SK-N-SH (cell line): ENCODE measurements around the gene PROSER2. TPM values are rescaled to one million over a fixed set of nuclear protein-coding genes. Genes with fewer than 3 reads are reported as not detected.

ENCODE experiments used
- CTCF ChIA-PET: fragments of 300-600, 350-600 bp; formaldehyde crosslinking; extraction: SDS; loops from one replicate; lab custom pipeline; 2021; lab: Yijun Ruan, JAX
- POLR2A ChIA-PET: fragments of 350-600 bp; sonication (Branson Sonifier 250); formaldehyde crosslinking; extraction: SDS; loops from one replicate; lab custom pipeline; 2020; ENCODE audit warnings: antibody characterized with exemption, inconsistent platforms; lab: Yijun Ruan, JAX
- DNase-seq: peaks from one replicate; pipeline ENCODE4 v3.0.0; 2012
- H2AFZ ChIP-seq: fragments of 200-600 bp; sonication (generic); 2 replicates; pipeline ENCODE4 v1.8.1; 2016; ENCODE audit warnings: antibody characterized with exemption, mild to moderate bottlenecking, low read depth
- H3F3A ChIP-seq: fragments of 200-600 bp; sonication (generic); replicated peaks from 2 replicates; pipeline ENCODE3; 2016; ENCODE audit warnings: antibody characterized with exemption, mild to moderate bottlenecking; ENCODE audit not compliant: insufficient read depth
- H3K27ac ChIP-seq, 2 experiments: fragments of 200-500 bp in 1 of 2; fragments of 200-600 bp in 1 of 2; sonication (Bioruptor generic) in 1 of 2; sonication (generic), shearing (Covaris generic) in 1 of 2; 2 replicates each; pipeline versions ENCODE4 v1.5.1 to v1.6.1; 2014 to 2016; ENCODE audit warnings: low read depth in 2 of 2, inconsistent platforms in 1 of 2, low read length in 1 of 2, mild to moderate bottlenecking in 1 of 2, mixed read lengths in 1 of 2
- H3K27me3 ChIP-seq: fragments of 200-600 bp; sonication (generic), shearing (Covaris generic); 2 replicates; pipeline ENCODE4 v1.6.1; 2016; ENCODE audit warnings: mixed run types; ENCODE audit not compliant: insufficient read depth
- H3K36me3 ChIP-seq, 2 experiments: fragments of 200-500 bp in 1 of 2; fragments of 200-600 bp in 1 of 2; sonication (Bioruptor generic) in 1 of 2; sonication (generic) in 1 of 2; replicated peaks in 1 of 2; 2 replicates each; pipeline versions ENCODE3 to v1.5.1; 2014 to 2016; ENCODE audit warnings: low read length in 1 of 2, mild to moderate bottlenecking in 1 of 2; ENCODE audit not compliant: insufficient read depth in 2 of 2, control insufficient read depth in 1 of 2
- H3K4me1 ChIP-seq, 2 experiments: fragments of 200-500 bp in 1 of 2; fragments of 200-600 bp in 1 of 2; sonication (Bioruptor generic) in 1 of 2; sonication (generic), shearing (Covaris generic) in 1 of 2; 2 replicates each; pipeline versions ENCODE4 v1.5.1 to v1.6.1; 2014 to 2016; ENCODE audit warnings: low read depth in 1 of 2, low read length in 1 of 2, mixed run types in 1 of 2; ENCODE audit not compliant: insufficient read depth in 2 of 2, control insufficient read depth in 1 of 2
- H3K4me2 ChIP-seq: fragments of 200-600 bp; sonication (generic), shearing (Covaris generic); 2 replicates; pipeline ENCODE4 v1.6.1; 2017; ENCODE audit warnings: mixed run types
- H3K4me3 ChIP-seq, 2 experiments: fragments of 200-500 bp in 1 of 2; fragments of 200-600 bp in 1 of 2; sonication (Bioruptor generic) in 1 of 2; sonication (generic), shearing (Covaris generic) in 1 of 2; 2 replicates each; pipeline versions ENCODE4 v1.5.1 to v1.8.1; 2014 to 2016; ENCODE audit warnings: low read depth in 2 of 2, inconsistent platforms in 1 of 2, low read length in 1 of 2, mild to moderate bottlenecking in 1 of 2, mixed read lengths in 1 of 2, moderate library complexity in 1 of 2
- H3K79me2 ChIP-seq: fragments of 200-600 bp; sonication (generic); 2 replicates; pipeline ENCODE4 v1.8.1; 2017; ENCODE audit warnings: mild to moderate bottlenecking; ENCODE audit not compliant: insufficient read depth
- H3K9ac ChIP-seq: fragments of 200-600 bp; sonication (generic); 2 replicates; pipeline ENCODE4 v1.6.1; 2017; ENCODE audit warnings: mixed run types
- H3K9me2 ChIP-seq: fragments of 200-600 bp; sonication (generic); 2 replicates; pipeline ENCODE4 v1.6.1; 2017; ENCODE audit warnings: mixed run types
- H3K9me3 ChIP-seq: fragments of 200-600 bp; sonication (generic); 2 replicates; pipeline ENCODE4 v1.6.1; 2017; ENCODE audit warnings: mixed run types, mild to moderate bottlenecking, moderate library complexity
- H4K20me1 ChIP-seq: fragments of 200-600 bp; sonication (generic); 2 replicates; pipeline ENCODE4 v1.6.1; 2017; ENCODE audit warnings: mild to moderate bottlenecking, mixed run types; ENCODE audit not compliant: insufficient read depth
- FOXJ3 ChIP-seq: sonication (generic); formaldehyde crosslinking; IDR thresholded peaks from 2 replicates; pipeline ENCODE4 v1.5.1; 2020; ENCODE audit warnings: mild to moderate bottlenecking, missing genetic modification reagents
- SIN3A ChIP-seq: IDR thresholded peaks from 2 replicates; pipeline ENCODE4 v1.6.1; 2012; ENCODE audit warnings: low read depth, mild to moderate bottlenecking, low read length, moderate library complexity, borderline replicate concordance
- TAF1 ChIP-seq: IDR thresholded peaks from 2 replicates; pipeline ENCODE4 v1.6.1; 2012; ENCODE audit warnings: low read depth, mild to moderate bottlenecking, low read length, moderate library complexity, borderline replicate concordance
- TCF12 ChIP-seq: IDR thresholded peaks from 2 replicates; pipeline ENCODE4 v1.4.0; 2012
- WGBS: methylation state at CpG from one replicate; pipeline ENCODE4 v1.1.6; 2017; ENCODE audit warnings: low lambda C conversion rate; 5-methylcytosine and 5-hydroxymethylcytosine counted together
- polyA plus RNA-seq, 3 experiments: library from polyadenylated mRNA; depleted of rRNA; stranded (reverse); fragments of >200 nt; gene quantifications; 2 replicates each; pipeline ENCODE4 v1.2.3, GENCODE V29; 2012
- TF ChIP-seq, protein P1 (sequence below): fragments of 150-350 bp; IDR thresholded peaks from 2 replicates; pipeline ENCODE4 v1.6.1; 2016; ENCODE audit warnings: mild to moderate bottlenecking, low read depth, low read length

PROSER2 gene
- polyA plus RNA-seq, 1 of the 3 experiments (the other 2 are of a cell fraction): 0.95 TPM

GRCh38 chr10:11919271-11919670, 96.1 kb downstream of the PROSER2 start:
- Histone ChIP-seq H3K9me2 (no peaks in the 10 kb centered on the region), H3K27ac (no peak overlapping the region), H3K9me3 (no peaks in the 10 kb centered on the region)
- DNase-seq: no peak
- TF ChIP-seq, protein P1, sequence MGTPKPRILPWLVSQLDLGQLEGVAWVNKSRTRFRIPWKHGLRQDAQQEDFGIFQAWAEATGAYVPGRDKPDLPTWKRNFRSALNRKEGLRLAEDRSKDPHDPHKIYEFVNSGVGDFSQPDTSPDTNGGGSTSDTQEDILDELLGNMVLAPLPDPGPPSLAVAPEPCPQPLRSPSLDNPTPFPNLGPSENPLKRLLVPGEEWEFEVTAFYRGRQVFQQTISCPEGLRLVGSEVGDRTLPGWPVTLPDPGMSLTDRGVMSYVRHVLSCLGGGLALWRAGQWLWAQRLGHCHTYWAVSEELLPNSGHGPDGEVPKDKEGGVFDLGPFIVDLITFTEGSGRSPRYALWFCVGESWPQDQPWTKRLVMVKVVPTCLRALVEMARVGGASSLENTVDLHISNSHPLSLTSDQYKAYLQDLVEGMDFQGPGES: no peak
- TF ChIP-seq SIN3A: no peak
- TF ChIP-seq TCF12: no peak
- no peak for TF ChIP-seq FOXJ3
- TF ChIP-seq TAF1: no peak
- TF ChIP-seq, all 33 proteins: peak for 0
- no peaks in the 10 kb centered on the region for H3K27me3 ChIP-seq
- POLR2A ChIA-PET: no interaction called here
- H3F3A ChIP-seq: no peaks in the 10 kb centered on the region
- H4K20me1 ChIP-seq: no peaks in the 10 kb centered on the region
- CTCF ChIA-PET: interaction anchor here (1.5 kb wide), 1 partner anchor 10 kb away, joined by 3 read pairs; no protein-coding TSS in a partner anchor
- H2AFZ ChIP-seq: no peak overlapping the region
- no peaks in the 10 kb centered on the region for H3K79me2 ChIP-seq
- H3K4me1 ChIP-seq: no peaks in the 10 kb centered on the region
- peaks cover 22 to 30% of the 10 kb centered on the region in 2 experiments for H3K36me3 ChIP-seq
- no peak overlapping the region for H3K4me2 ChIP-seq
- H3K9ac ChIP-seq: no peak overlapping the region
- 90% methylated on average over 7 of the region's 7 CpGs for WGBS
- H3K4me3 ChIP-seq: no peak overlapping the region

Other genes starting within 250 kb of the PROSER2 start
- gene USP6NL, start 211.7 kb upstream of the PROSER2 start, polyA plus RNA-seq (2012; rRNA removed): 8.2 and 8.9 TPM in 2 replicates
- gene ECHDC3, start 81.0 kb upstream of the PROSER2 start, polyA plus RNA-seq (2012; rRNA removed): 10.5 and 13.5 TPM in 2 replicates
- 4.7 and 6.4 TPM in 2 replicates for gene UPF2, start 219.5 kb downstream of the PROSER2 start, polyA plus RNA-seq (2012; rRNA removed)
- gene DHTKD1, start 245.6 kb downstream of the PROSER2 start, polyA plus RNA-seq (2012; rRNA removed): 17.7 and 24.2 TPM in 2 replicates